GM18498 (cell line): ENCODE measurements around the gene SURF6.
"Not testable (repeated sequence)": the region's sequence is repeated elsewhere in the genome, so short reads cannot be mapped to it uniquely, and the experiment has no call there.

ENCODE experiments used
- ATAC-seq: cut with Tn5 transposase; IDR thresholded peaks from one replicate; pipeline ENCODE4 v1.9.1; 2021; ENCODE audit warnings: mild to moderate bottlenecking, moderate library complexity; ENCODE audit not compliant: unreplicated experiment

SURF6 gene

GRCh38 chr9:133329306-133330156 is 6.5 kb downstream of the SURF6 start:
- not testable (repeated sequence) for ATAC-seq

GRCh38 chr9:133327834-133328484 is 8.0 kb downstream of the SURF6 start:
- ATAC-seq: no peak

- not testable (repeated sequence) for ATAC-seq
Measured at GRCh38 chr9:133327021-133327420, 9.0 kb downstream of the SURF6 start.

- ATAC-seq: no peak
Measured at GRCh38 chr9:133323991-133324703, 11.8 kb downstream of the SURF6 start.

- ATAC-seq: no peak
Measured at GRCh38 chr9:133323211-133323610, 12.8 kb downstream of the SURF6 start.

- no peak for ATAC-seq
Measured at GRCh38 chr9:133322701-133323100, 13.3 kb downstream of the SURF6 start.

- ATAC-seq: no peak
Measured at GRCh38 chr9:133321411-133321935, 14.5 kb downstream of the SURF6 start.

GRCh38 chr9:133320421-133320881 is 15.5 kb downstream of the SURF6 start:
- no peak for ATAC-seq

GRCh38 chr9:133317551-133317950 is 18.4 kb downstream of the SURF6 start:
- not testable (repeated sequence) for ATAC-seq

- ATAC-seq: no peak
Measured at GRCh38 chr9:133315997-133316396, 20.0 kb downstream of the SURF6 start.

- ATAC-seq: no peak
Measured at GRCh38 chr9:133309608-133310007, 26.4 kb downstream of the SURF6 start.

GRCh38 chr9:133307301-133307700 is 28.7 kb downstream of the SURF6 start:
- no peak for ATAC-seq

GRCh38 chr9:133306242-133307204 is 29.5 kb downstream of the SURF6 start:
- ATAC-seq: no peak

GRCh38 chr9:133305731-133306130 is 30.3 kb downstream of the SURF6 start:
- ATAC-seq: no peak

- no peak for ATAC-seq
Measured at GRCh38 chr9:133304477-133305377, 31.3 kb downstream of the SURF6 start.

- ATAC-seq: no peak
Measured at GRCh38 chr9:133304158-133304470, 31.9 kb downstream of the SURF6 start.

GRCh38 chr9:133303266-133304157 is 32.5 kb downstream of the SURF6 start:
- no peak for ATAC-seq
